ENCODE results near the gene NPFF.
"Not testable (repeated sequence)": the region's sequence is repeated elsewhere in the genome, so short reads cannot be mapped to it uniquely, and the experiment has no call there.

Gene NPFF

GRCh38 chr12:53482626-53483168 is 24.6 kb downstream of the NPFF start:
- no peak for TF ChIP-seq ZNF274 (IDR thresholded peaks at IDR 0.05; ENCODE audit: low read depth, low read length)

GRCh38 chr12:53481939-53482586 is 25.2 kb downstream of the NPFF start:
- no peak for TF ChIP-seq ZNF274 (IDR thresholded peaks at IDR 0.05; ENCODE audit: low read depth, low read length)

More at GRCh38 chr12:53482626-53483168, 24.6 kb downstream of the NPFF start:
- H3K4me3 ChIP-seq (ENCODE audit: low read length): no peak overlapping the region

GRCh38 chr12:53481458-53481857 is 25.8 kb downstream of the NPFF start:
- not testable (repeated sequence) for H3K4me3 ChIP-seq (ENCODE audit: low read length)

More at GRCh38 chr12:53481939-53482586, 25.2 kb downstream of the NPFF start:
- H3K4me3 ChIP-seq (ENCODE audit: low read length): no peak overlapping the region

GRCh38 chr12:53480491-53481442 is 26.5 kb downstream of the NPFF start:
- no peak for TF ChIP-seq ZNF274 (IDR thresholded peaks at IDR 0.05; ENCODE audit: low read depth, low read length)

GRCh38 chr12:53479331-53479730 is 28.0 kb downstream of the NPFF start:
- no peak for TF ChIP-seq ZNF274 (IDR thresholded peaks at IDR 0.05; ENCODE audit: low read depth, low read length)
- no peak overlapping the region for H3K4me3 ChIP-seq (ENCODE audit: low read length)

More at GRCh38 chr12:53480491-53481442, 26.5 kb downstream of the NPFF start:
- no peak overlapping the region for H3K4me3 ChIP-seq (ENCODE audit: low read length)

- H3K4me3 ChIP-seq (ENCODE audit: low read length): no peak overlapping the region
- no peak for TF ChIP-seq ZNF274 (IDR thresholded peaks at IDR 0.05; ENCODE audit: low read depth, low read length)
Observed at GRCh38 chr12:53478865-53479264, 28.4 kb downstream of the NPFF start.

GRCh38 chr12:53476769-53477209 is 30.5 kb downstream of the NPFF start:
- H3K4me3 ChIP-seq (ENCODE audit: low read length): no peak overlapping the region

GRCh38 chr12:53474819-53475218 is 32.5 kb downstream of the NPFF start:
- H3K4me3 ChIP-seq (ENCODE audit: low read length): no peak overlapping the region
- TF ChIP-seq ZNF274 (IDR thresholded peaks at IDR 0.05; ENCODE audit: low read depth, low read length): no peak

More at GRCh38 chr12:53476769-53477209, 30.5 kb downstream of the NPFF start:
- no peak for TF ChIP-seq ZNF274 (IDR thresholded peaks at IDR 0.05; ENCODE audit: low read depth, low read length)

GRCh38 chr12:53474077-53474476 is 33.2 kb downstream of the NPFF start:
- no peak for TF ChIP-seq ZNF274 (IDR thresholded peaks at IDR 0.05; ENCODE audit: low read depth, low read length)
- no peak overlapping the region for H3K4me3 ChIP-seq (ENCODE audit: low read length)

GRCh38 chr12:53472056-53472582 is 35.2 kb downstream of the NPFF start:
- no peak for TF ChIP-seq ZNF274 (IDR thresholded peaks at IDR 0.05; ENCODE audit: low read depth, low read length)
- no peak overlapping the region for H3K4me3 ChIP-seq (ENCODE audit: low read length)

- no peak overlapping the region for H3K4me3 ChIP-seq (ENCODE audit: low read length)
- no peak for TF ChIP-seq ZNF274 (IDR thresholded peaks at IDR 0.05; ENCODE audit: low read depth, low read length)
Observed at GRCh38 chr12:53468282-53468681, 39.0 kb downstream of the NPFF start.

GRCh38 chr12:53467880-53468279 is 39.4 kb downstream of the NPFF start:
- H3K4me3 ChIP-seq (ENCODE audit: low read length): no peak overlapping the region
- TF ChIP-seq ZNF274 (IDR thresholded peaks at IDR 0.05; ENCODE audit: low read depth, low read length): no peak

- no peak overlapping the region for H3K4me3 ChIP-seq (ENCODE audit: low read length)
- no peak for TF ChIP-seq ZNF274 (IDR thresholded peaks at IDR 0.05; ENCODE audit: low read depth, low read length)
Observed at GRCh38 chr12:53467082-53467481, 40.2 kb downstream of the NPFF start.

GRCh38 chr12:53466640-53467039 is 40.6 kb downstream of the NPFF start:
- no peak for TF ChIP-seq ZNF274 (IDR thresholded peaks at IDR 0.05; ENCODE audit: low read depth, low read length)
- no peak overlapping the region for H3K4me3 ChIP-seq (ENCODE audit: low read length)

All from GM08714 (cell line).